ENCODE measurements around the gene IL1B.

DNA sequence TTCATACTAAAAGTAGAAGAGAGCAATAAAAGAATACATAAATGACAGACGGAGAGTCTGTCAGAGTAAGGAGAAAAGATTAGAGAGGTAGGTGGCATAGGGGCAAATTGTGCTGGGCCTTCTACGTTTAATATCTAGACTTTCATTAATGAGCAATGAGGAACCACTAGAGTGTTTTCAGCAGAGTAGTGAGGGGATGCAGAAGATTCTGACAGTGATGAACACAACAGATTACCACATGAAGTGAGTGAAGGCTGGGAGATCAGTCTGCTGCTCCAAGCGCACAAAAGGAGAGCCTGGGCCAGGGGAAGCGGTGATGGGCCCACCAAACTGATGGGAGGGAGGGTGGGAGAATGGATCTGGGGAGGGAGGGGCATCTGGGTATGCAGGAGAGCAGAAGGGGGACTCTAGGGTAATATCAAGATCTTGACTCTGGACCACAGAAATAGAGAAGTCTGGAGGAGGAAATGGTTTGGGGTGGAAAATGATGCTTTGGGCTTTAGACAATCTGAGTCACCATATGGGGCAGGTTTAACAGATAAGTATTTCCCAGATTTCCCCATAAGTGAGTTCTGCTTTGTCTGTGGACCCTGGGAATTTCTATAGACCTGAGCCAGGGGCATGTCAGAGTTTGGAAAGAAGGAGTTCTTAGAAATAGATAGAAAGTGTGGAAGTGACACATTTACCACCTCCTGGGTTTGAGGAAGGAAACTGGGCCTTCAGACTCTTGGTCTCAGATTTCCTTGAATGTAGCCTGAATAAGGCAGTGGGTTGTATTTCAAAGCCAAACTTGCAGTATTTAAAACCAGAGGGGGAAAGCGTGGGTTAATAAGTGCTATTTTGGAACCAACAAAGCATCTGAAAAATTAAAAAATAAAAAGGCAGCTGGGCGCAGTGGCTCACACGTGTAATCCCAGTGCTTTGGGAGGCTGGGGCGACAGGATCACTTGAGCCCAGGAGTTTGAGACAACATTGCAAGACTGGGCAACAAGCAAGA lies 37.3 kb downstream of the IL1B start:
- TF ChIP-seq YY1 (IDR thresholded peaks at IDR 0.05; ENCODE audit: insufficient read depth, insufficient read length): no peak
- TF ChIP-seq SUZ12 (IDR thresholded peaks at IDR 0.05; ENCODE audit: extremely low read depth, insufficient read depth, insufficient read length): no peak
